OCI-LY1 (cell line): Measurements from ENCODE around the gene HIRA.

Experiments
- H2AFZ ChIP-seq: fragments of 200-600 bp; sonication (generic), shearing (Covaris generic); 2 replicates; pipeline ENCODE4 v1.6.0; 2014; ENCODE audit warnings: antibody characterized with exemption, mild to moderate bottlenecking, low read length
- H3F3A ChIP-seq: fragments of 200-600 bp; sonication (generic), shearing (Covaris generic); 2 replicates; pipeline ENCODE4 v1.6.0; 2014; ENCODE audit warnings: mild to moderate bottlenecking, antibody characterized with exemption, low read length, moderate library complexity; ENCODE audit not compliant: insufficient read depth
- H3K27ac ChIP-seq: fragments of 200-600 bp; sonication (generic); 2 replicates; pipeline ENCODE4 v1.5.1; 2014; ENCODE audit warnings: low read length, mixed run types, mild to moderate bottlenecking, low read depth; ENCODE audit not compliant: poor library complexity, severe bottlenecking
- H3K27me3 ChIP-seq: fragments of 200-600 bp; sonication (generic); 2 replicates; pipeline ENCODE4 v1.6.0; 2014; ENCODE audit warnings: antibody characterized with exemption, mild to moderate bottlenecking, low read length, moderate library complexity; ENCODE audit not compliant: insufficient read depth
- H3K36me3 ChIP-seq: fragments of 200-600 bp; sonication (generic); 2 replicates; pipeline ENCODE4 v1.6.1; 2014; ENCODE audit warnings: mild to moderate bottlenecking, antibody characterized with exemption, low read length, moderate library complexity, mixed read lengths; ENCODE audit not compliant: insufficient read depth
- H3K4me1 ChIP-seq: fragments of 200-600 bp; sonication (generic); 2 replicates; pipeline ENCODE4 v1.5.1; 2014; ENCODE audit warnings: mild to moderate bottlenecking, low read length, moderate library complexity; ENCODE audit not compliant: insufficient read depth, severe bottlenecking
- H3K4me2 ChIP-seq: fragments of 200-600 bp; sonication (generic), shearing (Covaris generic); 2 replicates; pipeline ENCODE4 v1.6.1; 2014; ENCODE audit warnings: low read length
- H3K4me3 ChIP-seq: fragments of 200-600 bp; sonication (generic); 2 replicates; pipeline ENCODE4 v1.5.1; 2014; ENCODE audit warnings: low read length, low read depth, mild to moderate bottlenecking, mixed read lengths; ENCODE audit not compliant: poor library complexity, severe bottlenecking
- H3K79me2 ChIP-seq: fragments of 200-600 bp; shearing (Covaris generic); 2 replicates; pipeline ENCODE4 v1.6.1; 2016; ENCODE audit warnings: mixed run types, low read length, mixed read lengths; ENCODE audit not compliant: insufficient read depth
- H3K9ac ChIP-seq: fragments of 200-600 bp; sonication (generic), shearing (Covaris generic); 2 replicates; pipeline ENCODE4 v1.6.1; 2014; ENCODE audit warnings: mild to moderate bottlenecking, low read length, mixed read lengths
- H3K9me2 ChIP-seq: fragments of 200-600 bp; sonication (generic), shearing (Covaris generic); 2 replicates; pipeline ENCODE4 v1.6.1; 2014; ENCODE audit warnings: low read depth, mild to moderate bottlenecking, low read length, mixed read lengths
- H3K9me3 ChIP-seq: fragments of 200-600 bp; shearing (Covaris generic); 2 replicates; pipeline ENCODE4 v1.6.1; 2014; ENCODE audit warnings: low read length, mixed read lengths
- H4K20me1 ChIP-seq: fragments of 200-600 bp; sonication (generic), shearing (Covaris generic); 2 replicates; pipeline ENCODE4 v1.6.0; 2016; ENCODE audit warnings: mild to moderate bottlenecking, low read length; ENCODE audit not compliant: insufficient read depth
- CTCF ChIP-seq: fragments of 200-600 bp; sonication (generic), shearing (Covaris generic); IDR thresholded peaks from 2 replicates; pipeline ENCODE4 v1.5.1; 2017; ENCODE audit warnings: mild to moderate bottlenecking, antibody characterized with exemption, low read length, moderate library complexity, mixed read lengths
- EZH2 ChIP-seq: fragments of 200-600 bp; sonication (generic), shearing (Covaris generic); IDR thresholded peaks from 2 replicates; pipeline ENCODE4 v1.8.0; 2017; ENCODE audit warnings: borderline replicate concordance, mixed run types, mild to moderate bottlenecking, antibody characterized with exemption, low read length, moderate library complexity, mixed read lengths

Gene HIRA

GRCh38 chr22:19356708-19357269 is 74.7 kb downstream of the HIRA start:
- H3K36me3 ChIP-seq, result peaks cover 93% of the 10 kb centered on the region
- H3K4me3 ChIP-seq, result no peak overlapping the region
- no peak overlapping the region for H2AFZ ChIP-seq
- H3K9me3 ChIP-seq, result no peaks in the 10 kb centered on the region
- no peaks in the 10 kb centered on the region for H3K27me3 ChIP-seq
- no peaks in the 10 kb centered on the region for H3K9me2 ChIP-seq
- TF ChIP-seq EZH2 (no peak), CTCF (no peak)
- no peaks in the 10 kb centered on the region for H3K79me2 ChIP-seq
- H3K27ac ChIP-seq, result no peak overlapping the region
- no peak overlapping the region for H3K9ac ChIP-seq
- H3K4me2 ChIP-seq, result no peak overlapping the region
- H3K4me1 ChIP-seq, result peaks cover 6% of the 10 kb centered on the region
- H4K20me1 ChIP-seq, result no peaks in the 10 kb centered on the region
- H3F3A ChIP-seq, result no peaks in the 10 kb centered on the region

- Histone ChIP-seq H3K9me2 (no peaks in the 10 kb centered on the region), H4K20me1 (no peaks in the 10 kb centered on the region), H3K36me3 (peaks cover 94% of the 10 kb centered on the region), H3K79me2 (no peaks in the 10 kb centered on the region), H3K27me3 (no peaks in the 10 kb centered on the region), H3K4me3 (no peak overlapping the region), H3F3A (no peaks in the 10 kb centered on the region), H3K27ac (no peak overlapping the region), H3K4me1 (no peaks in the 10 kb centered on the region), H3K9me3 (no peaks in the 10 kb centered on the region), H3K9ac (no peak overlapping the region), H2AFZ (no peak overlapping the region), H3K4me2 (no peak overlapping the region)
- TF ChIP-seq CTCF, result no peak
- no peak for TF ChIP-seq EZH2
Measured at GRCh38 chr22:19355413-19356157, 75.9 kb downstream of the HIRA start.

- H2AFZ ChIP-seq, result no peak overlapping the region
- no peaks in the 10 kb centered on the region for H4K20me1 ChIP-seq
- no peaks in the 10 kb centered on the region for H3K4me1 ChIP-seq
- H3F3A ChIP-seq, result no peaks in the 10 kb centered on the region
- H3K9me2 ChIP-seq, result no peaks in the 10 kb centered on the region
- no peak overlapping the region for H3K4me3 ChIP-seq
- no peaks in the 10 kb centered on the region for H3K27me3 ChIP-seq
- TF ChIP-seq CTCF, result no peak
- TF ChIP-seq EZH2, result no peak
- no peak overlapping the region for H3K27ac ChIP-seq
- H3K36me3 ChIP-seq, result peaks cover 94% of the 10 kb centered on the region
- no peak overlapping the region for H3K9ac ChIP-seq
- no peaks in the 10 kb centered on the region for H3K79me2 ChIP-seq
- no peaks in the 10 kb centered on the region for H3K9me3 ChIP-seq
- no peak overlapping the region for H3K4me2 ChIP-seq
Measured at GRCh38 chr22:19354201-19354600, 77.3 kb downstream of the HIRA start.
